ENCODE measurements around the gene BEND7. TPM values are rescaled to one million over a fixed set of nuclear protein-coding genes. Genes with fewer than 3 reads are reported as not detected.

Gene BEND7
- total RNA-seq, 1 donor from 2014 or later, result 15.8 TPM

DNA sequence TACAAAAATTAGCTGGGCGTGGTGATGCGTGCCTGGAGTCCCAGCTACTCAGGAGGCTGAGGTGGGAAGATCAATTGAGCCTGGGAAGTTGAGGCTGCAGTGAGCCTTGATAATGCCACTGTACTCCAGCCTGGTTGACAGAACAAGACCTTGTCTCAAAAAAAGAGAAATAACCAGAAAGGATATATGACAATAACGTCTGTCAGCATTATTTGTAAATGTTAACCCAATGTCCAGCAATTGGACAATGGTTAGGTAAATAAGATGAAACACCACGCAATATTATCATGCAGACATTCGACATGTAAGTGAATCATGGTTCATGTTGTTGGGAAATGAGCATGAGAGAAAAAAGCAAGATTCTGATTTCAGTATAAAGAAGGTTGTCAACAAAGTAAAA, 136.1 kb downstream of the BEND7 start:
- H3K4me1 Mint-ChIP-seq (ENCODE audit: low read depth), result no peaks in the 10 kb centered on the region
- no peaks in the 10 kb centered on the region for H3K9me3 Mint-ChIP-seq (ENCODE audit: low read depth)
- peaks cover 36% of the 10 kb centered on the region for H3K27me3 Mint-ChIP-seq (ENCODE audit: low read depth)
- H3K4me3 Mint-ChIP-seq (ENCODE audit: unreplicated experiment), result no peak overlapping the region
- TF ChIP-seq, protein P1, sequence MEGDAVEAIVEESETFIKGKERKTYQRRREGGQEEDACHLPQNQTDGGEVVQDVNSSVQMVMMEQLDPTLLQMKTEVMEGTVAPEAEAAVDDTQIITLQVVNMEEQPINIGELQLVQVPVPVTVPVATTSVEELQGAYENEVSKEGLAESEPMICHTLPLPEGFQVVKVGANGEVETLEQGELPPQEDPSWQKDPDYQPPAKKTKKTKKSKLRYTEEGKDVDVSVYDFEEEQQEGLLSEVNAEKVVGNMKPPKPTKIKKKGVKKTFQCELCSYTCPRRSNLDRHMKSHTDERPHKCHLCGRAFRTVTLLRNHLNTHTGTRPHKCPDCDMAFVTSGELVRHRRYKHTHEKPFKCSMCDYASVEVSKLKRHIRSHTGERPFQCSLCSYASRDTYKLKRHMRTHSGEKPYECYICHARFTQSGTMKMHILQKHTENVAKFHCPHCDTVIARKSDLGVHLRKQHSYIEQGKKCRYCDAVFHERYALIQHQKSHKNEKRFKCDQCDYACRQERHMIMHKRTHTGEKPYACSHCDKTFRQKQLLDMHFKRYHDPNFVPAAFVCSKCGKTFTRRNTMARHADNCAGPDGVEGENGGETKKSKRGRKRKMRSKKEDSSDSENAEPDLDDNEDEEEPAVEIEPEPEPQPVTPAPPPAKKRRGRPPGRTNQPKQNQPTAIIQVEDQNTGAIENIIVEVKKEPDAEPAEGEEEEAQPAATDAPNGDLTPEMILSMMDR (IDR thresholded peaks at IDR 0.05), result no peak
- H3K36me3 Mint-ChIP-seq (ENCODE audit: low read depth), result no peaks in the 10 kb centered on the region
- no peak for DNase-seq (ENCODE audit: low spot score)
- H3K27ac Mint-ChIP-seq (ENCODE audit: unreplicated experiment), result no peak overlapping the region

Other genes starting within 250 kb of the BEND7 start
- 24.9 to 31.5 TPM (median 26.0 TPM) in 3 replicates for gene PHYH, start 228.9 kb downstream of the BEND7 start, total RNA-seq
- 48.4 to 52.9 TPM (median 48.7 TPM) in 3 replicates for gene SEPHS1, start 180.7 kb downstream of the BEND7 start, total RNA-seq
- gene PRPF18, start 58.0 kb upstream of the BEND7 start, total RNA-seq, result 13.4 to 20.9 TPM (median 14.9 TPM) in 3 replicates

Measured in chondrocyte (in vitro differentiated cells).